ENCODE results near the gene PABPC1L. TPM values are rescaled to one million over a fixed set of nuclear protein-coding genes. Genes with fewer than 3 reads are reported as not detected.
"Not testable (repeated sequence)": the region's sequence is repeated elsewhere in the genome, so short reads cannot be mapped to it uniquely, and the experiment has no call there.

PABPC1L gene
- total RNA-seq: 0.64 and 1.3 TPM in 2 replicates

DNA sequence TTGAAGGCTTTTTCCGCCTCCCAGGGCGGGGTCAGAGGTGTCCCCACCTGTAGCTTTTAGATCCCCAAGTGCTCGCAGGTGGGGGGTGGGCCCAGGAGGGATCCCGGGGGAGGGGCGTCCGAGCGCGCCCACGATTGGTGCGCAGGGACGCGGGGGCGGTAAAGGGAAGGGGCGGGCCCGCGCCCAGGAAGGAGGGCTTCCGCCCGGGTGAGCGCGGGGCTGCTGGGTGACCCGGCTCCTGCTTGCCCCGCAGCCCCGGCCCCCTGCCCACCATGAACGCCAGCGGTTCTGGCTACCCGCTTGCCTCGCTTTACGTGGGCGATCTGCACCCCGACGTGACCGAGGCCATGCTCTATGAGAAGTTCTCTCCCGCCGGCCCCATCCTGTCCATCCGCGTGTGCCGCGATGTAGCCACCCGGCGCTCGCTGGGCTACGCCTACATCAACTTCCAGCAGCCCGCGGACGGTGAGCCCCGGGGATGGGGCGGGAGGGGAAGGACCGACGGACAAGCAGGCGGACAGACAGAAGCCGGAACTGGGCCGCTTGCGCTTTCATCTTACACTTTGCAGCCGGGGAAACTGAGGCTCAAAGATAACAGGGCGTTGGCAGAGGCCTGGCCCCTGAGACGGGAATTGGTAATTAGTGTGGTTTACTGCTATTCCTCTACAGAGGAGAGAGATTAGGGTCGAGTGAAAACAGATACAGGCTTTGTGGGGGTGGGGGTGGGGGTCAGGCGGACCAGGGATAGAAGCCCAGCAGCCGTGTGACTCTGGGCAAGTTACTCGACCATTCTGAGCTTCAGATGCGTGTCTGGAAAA lies at the start of gene PABPC1L:
Gene PABPC1L (plus strand): TSS at position 189 of the 818 bp plus-strand sequence. CDS start 84 bp downstream, at position 273.
- DNase-seq (ENCODE audit: low read depth in 2 of 2): peak in 1 of 2 donors; percentile 37

DNA sequence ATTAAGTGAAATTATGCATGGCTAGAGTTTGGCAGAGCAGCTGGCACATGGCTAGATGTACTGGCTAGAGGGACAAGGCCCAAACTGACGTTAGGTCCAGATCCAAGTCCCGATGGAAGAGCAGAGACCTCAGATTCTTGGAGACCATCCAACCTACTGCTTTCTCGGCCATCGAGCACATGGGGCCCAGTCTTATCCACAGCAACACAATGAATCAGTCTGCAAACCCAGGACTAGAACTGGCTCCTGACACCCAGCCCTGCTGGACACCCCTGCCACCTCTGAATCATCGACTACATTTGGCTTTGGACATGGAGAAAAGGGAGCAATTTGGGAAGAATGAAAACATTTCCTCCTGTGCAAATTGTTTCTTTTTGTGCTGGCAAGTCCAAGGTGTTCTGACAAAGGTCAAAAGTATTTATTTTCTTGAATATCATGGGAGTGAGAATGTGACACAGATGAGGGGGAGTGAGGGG lies 48.3 kb upstream of the PABPC1L start:
- peak in 1 of 2 donors; percentile 8 for DNase-seq (ENCODE audit: low read depth in 2 of 2)

DNA sequence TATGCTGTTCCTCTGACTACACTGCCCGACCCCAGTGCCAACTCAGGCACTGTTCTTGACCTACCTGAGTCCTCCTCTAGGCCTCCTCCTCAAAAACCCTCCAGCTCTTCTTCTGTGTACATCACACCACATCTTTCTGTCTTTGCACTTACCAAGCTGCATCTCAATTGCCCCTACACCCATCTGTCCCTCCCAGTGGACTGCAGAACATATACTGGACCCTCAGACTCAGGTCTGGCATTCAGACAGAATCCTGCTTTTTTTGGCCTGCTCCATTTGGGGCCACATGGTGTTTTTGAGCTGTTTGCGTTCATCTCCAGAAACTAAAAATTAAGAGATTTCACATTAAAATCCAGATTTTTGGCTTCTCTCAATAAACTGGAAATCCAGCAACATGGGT lies 47.6 kb upstream of the PABPC1L start:
- no peak for DNase-seq (ENCODE audit: low read depth in 2 of 2)

- not testable (repeated sequence) for DNase-seq (ENCODE audit: low read depth in 2 of 2)
Measured at GRCh38 chr20:44863365-44864084, 46.3 kb upstream of the PABPC1L start.

DNA sequence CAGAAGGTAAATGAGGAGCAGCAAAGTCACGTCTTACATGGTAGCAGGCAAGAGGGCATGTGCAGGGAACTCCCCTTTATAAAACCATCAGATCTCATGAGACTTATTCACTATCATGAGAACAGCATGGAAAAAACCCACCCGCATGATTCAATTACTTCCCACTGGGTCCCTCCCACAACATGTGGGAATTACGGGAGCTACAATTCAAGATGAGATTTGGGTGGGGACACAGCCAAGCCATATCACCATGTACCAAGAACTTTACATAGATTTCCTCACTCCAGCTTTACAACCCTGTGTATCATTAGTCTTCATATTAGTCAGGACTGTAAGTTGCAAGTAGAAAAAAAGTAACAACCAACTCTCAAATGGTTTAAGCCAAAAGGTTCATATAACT lies 45.4 kb upstream of the PABPC1L start:
- not testable (repeated sequence) for DNase-seq (ENCODE audit: low read depth in 2 of 2)

- DNase-seq (ENCODE audit: low read depth in 2 of 2): no peak
Measured at GRCh38 chr20:44866703-44867335, 43.0 kb upstream of the PABPC1L start.

- DNase-seq (ENCODE audit: low read depth in 2 of 2): no peak
Measured at GRCh38 chr20:44869471-44869870, 40.4 kb upstream of the PABPC1L start.

DNA sequence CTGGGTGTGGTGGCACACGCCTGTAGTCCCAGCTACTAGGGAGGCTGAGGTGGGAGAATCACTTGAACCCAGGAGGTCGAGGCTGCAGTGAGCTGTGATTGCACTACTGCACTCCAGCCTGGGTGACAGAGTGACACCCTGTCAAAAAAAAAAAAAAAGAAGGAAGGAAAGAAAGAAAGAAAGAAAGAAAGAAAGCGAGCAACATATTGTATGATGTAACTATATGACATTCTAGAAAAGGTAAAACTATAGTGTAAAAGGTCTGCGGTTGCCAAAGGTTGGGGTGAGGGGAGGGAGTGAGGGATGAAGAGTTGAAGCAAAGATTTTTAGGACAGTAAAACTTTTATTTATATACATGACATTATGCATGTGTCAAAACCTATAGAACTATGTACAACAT lies 27.5 kb upstream of the PABPC1L start:
- not testable (repeated sequence) for DNase-seq (ENCODE audit: low read depth in 2 of 2)

DNA sequence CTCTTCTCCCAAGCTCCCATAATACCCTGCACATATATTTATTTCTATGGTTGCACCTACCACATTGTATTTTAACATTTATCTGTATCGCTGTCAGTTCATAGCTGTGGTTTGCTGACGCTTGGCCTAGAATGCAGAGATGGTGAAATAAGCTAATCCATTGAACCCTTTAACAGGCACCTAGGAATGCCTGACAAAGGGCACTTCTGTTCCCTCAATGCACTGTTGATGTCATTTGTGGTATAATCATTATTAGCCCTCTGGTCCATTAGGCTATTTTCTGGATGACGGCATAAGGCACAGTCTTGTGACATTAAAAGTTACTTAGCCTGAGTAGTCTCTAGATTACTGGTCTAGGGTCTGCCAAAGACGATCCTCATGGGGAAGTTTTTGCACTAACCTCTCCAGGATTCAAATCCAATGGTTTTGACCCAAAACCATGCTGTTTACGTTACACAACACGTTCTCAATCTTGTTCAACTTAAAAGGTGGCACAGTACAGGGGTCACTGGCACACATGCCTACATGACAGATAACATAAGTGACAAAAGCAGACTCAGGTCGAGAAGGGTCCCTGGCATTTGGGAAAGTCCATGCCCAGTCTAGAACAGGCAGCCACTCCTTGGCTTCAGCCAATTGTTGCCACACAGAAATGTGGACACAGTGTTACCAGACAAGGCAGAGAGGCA lies 26.5 kb upstream of the PABPC1L start:
- DNase-seq (ENCODE audit: low read depth in 2 of 2): no peak

DNA sequence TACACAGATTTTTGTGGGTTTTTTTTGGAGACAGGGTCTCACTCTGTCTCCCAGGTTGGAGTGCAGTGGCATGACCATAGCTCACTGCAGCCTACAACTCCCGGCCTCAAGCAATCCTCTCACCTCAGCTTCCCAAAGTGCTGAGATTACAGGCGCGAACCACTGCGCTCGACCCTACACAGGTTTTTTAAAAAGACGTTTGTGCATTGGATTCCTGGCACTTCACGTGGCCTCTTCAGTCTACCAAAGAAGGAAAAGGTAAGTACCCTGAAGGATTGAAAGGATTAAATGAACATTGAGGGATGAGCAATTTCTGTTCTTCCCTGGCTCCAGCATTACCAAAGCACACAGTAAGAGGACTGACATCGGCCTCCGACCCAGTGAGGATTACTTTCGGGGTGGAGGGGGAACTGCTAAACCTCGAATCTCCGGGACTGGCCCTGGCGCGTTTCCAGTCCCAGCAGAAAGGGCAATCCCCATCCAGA lies 24.9 kb upstream of the PABPC1L start:
- DNase-seq (ENCODE audit: low read depth in 2 of 2): no peak

DNA sequence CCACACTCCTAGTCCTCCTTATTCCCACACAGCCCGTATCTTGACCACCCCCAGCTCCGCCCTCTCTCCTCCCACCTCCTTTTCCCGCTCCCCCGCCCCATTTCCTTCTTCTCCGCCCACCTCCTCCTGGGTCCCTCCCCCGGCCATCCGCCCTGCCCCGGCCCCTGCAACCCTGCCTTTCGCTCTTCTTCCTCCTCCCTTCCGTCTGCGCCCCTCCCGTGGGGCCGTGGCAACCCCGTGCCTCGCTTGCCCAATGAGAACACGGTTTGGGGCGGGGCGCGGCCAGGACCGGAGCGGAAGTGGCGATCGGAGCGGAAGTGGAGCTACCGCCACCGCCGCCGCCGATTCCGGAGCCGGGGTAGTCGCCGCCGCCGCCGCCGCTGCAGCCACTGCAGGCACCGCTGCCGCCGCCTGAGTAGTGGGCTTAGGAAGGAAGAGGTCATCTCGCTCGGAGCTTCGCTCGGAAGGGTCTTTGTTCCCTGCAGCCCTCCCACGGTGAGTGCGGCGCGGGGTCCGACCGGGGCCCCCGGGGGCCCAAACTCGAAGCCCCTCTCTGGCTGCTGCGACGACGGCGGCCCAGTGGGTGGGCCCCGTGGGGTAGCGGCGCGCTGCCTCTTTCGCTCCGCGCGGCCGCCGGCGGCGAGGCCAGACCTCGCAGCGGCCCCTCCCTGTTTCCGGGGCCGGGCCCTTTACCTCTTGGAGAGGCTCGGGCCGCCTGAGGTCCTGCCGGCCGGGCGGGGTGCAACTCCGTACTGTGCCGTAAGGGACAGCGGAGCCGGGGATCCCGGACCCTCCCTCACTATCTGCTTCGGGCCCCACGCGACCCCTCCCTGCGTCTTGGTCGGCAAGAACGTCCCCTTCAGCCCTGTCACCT lies 24.2 kb upstream of the PABPC1L start, which contains the start of gene YWHAB:
Gene YWHAB (plus strand): TSS at position 314 of the 874 bp plus-strand sequence. CDS start 15,829 bp downstream, outside the sequence.
- DNase-seq (ENCODE audit: low read depth in 2 of 2): peak; percentile 76 to 96

- DNase-seq (ENCODE audit: low read depth in 2 of 2): peak in 1 of 2 donors; percentile 34
Measured at GRCh38 chr20:44886266-44886651, 23.6 kb upstream of the PABPC1L start.

- no peak for DNase-seq (ENCODE audit: low read depth in 2 of 2)
Measured at GRCh38 chr20:44886828-44887227, 23.0 kb upstream of the PABPC1L start.

DNA sequence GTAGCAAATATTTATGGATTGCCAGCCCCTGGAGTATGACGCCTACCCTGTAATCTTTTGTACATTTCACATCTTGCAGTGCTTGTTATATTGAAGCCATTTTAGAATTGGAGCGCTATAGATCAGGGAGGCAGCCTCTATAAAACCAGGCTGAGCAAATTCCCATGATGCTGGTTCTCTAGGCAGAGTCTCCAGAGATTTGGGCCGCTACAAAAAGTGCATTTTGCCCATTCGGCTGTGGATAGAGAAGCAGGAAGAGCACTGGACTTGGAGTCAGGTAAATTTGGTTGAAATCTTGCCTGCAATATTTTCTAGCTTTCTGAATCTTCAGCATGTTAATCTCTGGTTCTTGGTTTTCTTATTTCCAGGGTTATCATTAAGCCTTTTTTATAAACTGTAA lies 22.4 kb upstream of the PABPC1L start:
- DNase-seq (ENCODE audit: low read depth in 2 of 2): no peak

- peak in 1 of 2 donors; percentile 18 for DNase-seq (ENCODE audit: low read depth in 2 of 2)
Measured at GRCh38 chr20:44888226-44889103, 21.4 kb upstream of the PABPC1L start.

- DNase-seq (ENCODE audit: low read depth in 2 of 2): no peak
Measured at GRCh38 chr20:44891826-44892225, 18.0 kb upstream of the PABPC1L start.

DNA sequence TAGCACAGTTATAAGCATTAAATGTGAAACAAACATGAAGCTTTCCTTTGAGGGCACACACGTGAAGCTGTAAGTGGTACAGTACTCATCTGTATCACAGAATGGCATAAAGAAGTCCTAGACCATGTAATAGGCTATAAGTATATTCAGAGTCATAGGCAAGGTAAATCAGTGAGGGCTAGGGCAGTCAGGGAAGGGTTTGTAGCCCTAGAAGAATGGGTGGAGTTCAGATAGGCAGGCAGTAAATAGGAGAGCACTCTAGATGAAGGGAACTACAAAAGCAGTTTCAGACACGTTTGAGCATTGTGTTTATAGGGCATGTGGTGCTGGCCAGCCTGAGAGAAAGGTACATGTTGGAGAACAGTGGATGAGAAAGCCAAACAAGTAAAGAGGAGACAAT lies 14.9 kb upstream of the PABPC1L start:
- no peak for DNase-seq (ENCODE audit: low read depth in 2 of 2)

- DNase-seq (ENCODE audit: low read depth in 2 of 2): no peak
Measured at GRCh38 chr20:44896583-44896982, 13.3 kb upstream of the PABPC1L start.

DNA sequence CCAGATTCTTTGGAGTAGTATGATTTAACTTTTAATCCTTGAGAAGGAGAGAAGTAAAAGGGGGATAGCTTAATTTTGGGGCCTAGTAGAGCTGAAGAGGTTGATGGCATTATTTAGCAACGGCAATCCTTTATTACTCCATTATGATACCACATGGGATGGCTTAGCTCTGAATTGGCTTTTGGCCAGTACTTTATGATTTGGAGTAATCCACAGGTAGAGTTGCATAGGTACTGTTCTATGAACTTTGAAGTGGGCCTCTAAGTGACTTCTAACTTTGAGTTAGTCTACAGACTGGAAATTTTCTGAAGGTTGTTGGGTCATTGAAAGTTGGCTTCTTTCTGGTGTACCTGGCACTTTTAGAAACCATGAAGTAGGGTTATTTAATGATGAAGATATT lies 12.7 kb upstream of the PABPC1L start:
- no peak for DNase-seq (ENCODE audit: low read depth in 2 of 2)

Data from dermis microvascular lymphatic vessel endothelial cell (primary cell).